HG03039 (cell line): ENCODE measurements around the gene TMEM158.

ENCODE experiments used
- ATAC-seq: cut with Tn5 transposase; IDR thresholded peaks from one replicate; pipeline ENCODE4 v1.9.1; 2021; ENCODE audit warnings: mild to moderate bottlenecking, moderate library complexity; ENCODE audit not compliant: unreplicated experiment

The TMEM158 gene

GRCh38 chr3:45205126-45205525 lies 21.0 kb downstream of the TMEM158 start:
- no peak for ATAC-seq

- no peak for ATAC-seq
These were observed 22.0 kb downstream of the TMEM158 start for GRCh38 chr3:45204136-45204535.

- ATAC-seq, result no peak
These were observed 26.0 kb downstream of the TMEM158 start for GRCh38 chr3:45199837-45200648.

GRCh38 chr3:45198264-45199260 lies 27.5 kb downstream of the TMEM158 start:
- ATAC-seq, result no peak

GRCh38 chr3:45194791-45195190 lies 31.3 kb downstream of the TMEM158 start:
- ATAC-seq, result no peak

GRCh38 chr3:45191924-45192417 lies 34.1 kb downstream of the TMEM158 start:
- ATAC-seq, result no peak

- ATAC-seq, result no peak
These were observed 34.7 kb downstream of the TMEM158 start for GRCh38 chr3:45191424-45191823.

- ATAC-seq, result no peak
These were observed 37.1 kb downstream of the TMEM158 start for GRCh38 chr3:45188719-45189659.

GRCh38 chr3:45187694-45188141 lies 38.4 kb downstream of the TMEM158 start:
- no peak for ATAC-seq

GRCh38 chr3:45186871-45187270 lies 39.2 kb downstream of the TMEM158 start:
- ATAC-seq, result no peak

GRCh38 chr3:45185461-45185860 lies 40.6 kb downstream of the TMEM158 start:
- ATAC-seq, result no peak

- no peak for ATAC-seq
These were observed 41.0 kb downstream of the TMEM158 start for GRCh38 chr3:45185052-45185451.

GRCh38 chr3:45183872-45184262 lies 42.2 kb downstream of the TMEM158 start:
- ATAC-seq, result no peak

- no peak for ATAC-seq
These were observed 42.9 kb downstream of the TMEM158 start for GRCh38 chr3:45182915-45183871.

GRCh38 chr3:45181496-45181895 lies 44.6 kb downstream of the TMEM158 start:
- no peak for ATAC-seq

GRCh38 chr3:45180899-45181298 lies 45.2 kb downstream of the TMEM158 start:
- no peak for ATAC-seq

- no peak for ATAC-seq
These were observed 46.0 kb downstream of the TMEM158 start for GRCh38 chr3:45180051-45180450.

- no peak for ATAC-seq
These were observed 46.9 kb downstream of the TMEM158 start for GRCh38 chr3:45179163-45179562.
